AG20443 (cell line): ENCODE data around the gene SLC1A7.
"Not testable (repeated sequence)": the region's sequence is repeated elsewhere in the genome, so short reads cannot be mapped to it uniquely, and the experiment has no call there.

ENCODE experiments used
- DNase-seq: peaks from one replicate; pipeline ENCODE4 v3.0.0; 2012; ENCODE audit warnings: low spot score, mixed read lengths

SLC1A7 gene

DNA sequence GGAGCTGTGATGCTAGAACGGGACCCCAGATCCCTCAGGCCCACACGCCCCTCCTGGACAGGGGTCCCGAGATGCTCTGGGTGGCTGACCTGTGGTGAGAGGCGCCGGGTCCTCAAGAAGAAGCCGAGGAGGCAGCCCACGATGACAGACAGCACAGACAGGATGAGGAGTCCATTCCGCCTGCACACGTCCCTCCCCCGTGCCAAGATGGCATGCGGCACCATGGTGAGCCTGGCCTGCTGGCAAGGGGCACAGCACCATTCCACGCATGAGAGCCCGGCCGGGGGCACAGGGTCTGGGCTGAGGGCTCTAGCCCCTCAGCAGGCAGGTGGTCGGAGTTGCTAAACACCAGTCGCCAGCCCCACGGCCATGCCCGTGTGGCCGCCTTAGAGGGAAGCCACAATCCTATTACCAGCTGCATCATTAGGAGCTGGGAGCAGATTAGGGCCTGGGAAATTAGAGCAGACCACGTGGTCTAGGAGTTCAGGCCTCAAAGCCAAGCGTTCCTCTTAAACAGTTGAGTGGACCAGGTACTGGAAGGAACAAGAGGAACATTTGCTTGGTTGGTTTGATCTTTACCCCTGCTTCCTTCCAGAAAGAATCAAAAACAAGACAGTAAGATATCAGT lies at the start of gene SLC1A7:
TSS of gene SLC1A7 (minus strand) at position 413 of the 628 bp plus-strand sequence. CDS start at position 224, 189 bp downstream.
- no peak for DNase-seq

DNA sequence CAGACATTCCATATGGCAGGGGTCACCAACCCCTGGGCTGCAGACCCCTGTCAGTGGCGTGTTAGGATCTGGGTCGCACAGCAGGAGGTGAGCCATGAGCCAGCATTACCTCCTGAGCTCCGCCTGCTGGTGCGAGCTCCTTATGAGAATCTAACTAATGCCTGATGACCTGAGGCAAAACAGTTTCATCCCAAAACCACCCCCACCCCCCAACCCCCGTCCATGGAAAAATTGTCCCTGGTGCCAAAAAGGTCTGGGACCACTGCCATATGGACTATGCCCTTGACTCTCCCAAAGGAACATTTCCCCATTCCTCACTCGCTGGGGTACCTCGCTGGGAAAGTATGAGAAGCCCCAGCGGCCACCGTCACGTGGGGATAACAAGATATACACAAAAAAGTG lies 47.8 kb upstream of the SLC1A7 start:
- no peak for DNase-seq

DNA sequence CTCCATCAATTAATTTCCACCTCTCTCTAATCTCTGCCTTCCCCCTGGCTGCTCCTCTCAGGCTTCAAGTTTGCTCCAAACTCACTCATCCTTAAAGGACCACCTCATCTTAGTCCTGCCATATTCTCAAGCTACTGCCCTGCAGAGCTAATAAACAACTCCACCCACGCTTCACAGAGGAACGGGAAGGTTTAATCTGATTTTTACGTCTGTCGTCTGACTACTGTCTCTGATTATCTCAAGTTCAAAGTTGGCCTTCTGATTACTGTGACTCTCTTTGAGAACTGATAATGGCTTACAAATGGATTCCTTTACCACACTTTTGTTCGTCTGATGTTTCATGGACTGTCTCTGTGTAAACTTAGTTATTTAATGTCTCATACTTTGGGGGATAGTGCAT lies 46.6 kb upstream of the SLC1A7 start:
- DNase-seq = no peak

DNA sequence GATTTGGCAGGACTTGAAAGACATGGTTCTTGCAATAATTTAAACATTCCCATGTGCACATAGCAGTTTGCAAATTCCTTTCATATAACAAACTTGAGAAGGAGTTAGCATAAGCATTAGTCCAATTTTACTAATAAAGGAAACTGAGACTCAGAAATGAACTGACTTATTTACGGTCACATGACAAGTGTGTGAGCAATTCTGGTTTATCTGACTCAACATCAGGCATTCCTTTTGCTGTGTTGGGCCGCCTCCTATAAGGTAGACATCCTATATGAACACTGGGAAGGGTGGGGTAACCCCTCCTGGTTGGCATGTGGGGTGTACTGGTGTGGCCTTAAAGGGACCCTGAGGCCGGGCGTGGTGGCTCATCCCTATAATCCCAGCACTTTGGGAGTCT lies 45.7 kb upstream of the SLC1A7 start:
- DNase-seq = no peak

DNA sequence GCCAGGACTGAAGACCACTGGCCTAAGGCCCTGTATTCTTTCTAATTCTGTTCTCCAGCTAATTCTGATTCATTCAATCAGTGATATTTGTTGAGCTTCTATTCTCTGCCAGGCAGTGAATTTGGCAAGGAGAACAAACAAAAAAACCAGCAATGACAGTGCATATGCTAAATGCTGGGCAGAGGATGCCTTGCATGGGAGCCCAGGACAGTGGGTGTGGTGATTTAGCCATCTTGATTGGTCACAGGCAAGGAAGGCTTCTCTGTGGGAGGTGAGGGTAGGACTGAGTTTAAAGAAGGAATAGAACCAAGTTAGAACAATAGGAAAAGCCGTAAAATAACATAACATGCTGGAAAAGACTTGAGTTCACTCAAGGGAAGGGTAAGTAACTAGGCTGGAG lies 45.0 kb upstream of the SLC1A7 start:
- no peak for DNase-seq

DNA sequence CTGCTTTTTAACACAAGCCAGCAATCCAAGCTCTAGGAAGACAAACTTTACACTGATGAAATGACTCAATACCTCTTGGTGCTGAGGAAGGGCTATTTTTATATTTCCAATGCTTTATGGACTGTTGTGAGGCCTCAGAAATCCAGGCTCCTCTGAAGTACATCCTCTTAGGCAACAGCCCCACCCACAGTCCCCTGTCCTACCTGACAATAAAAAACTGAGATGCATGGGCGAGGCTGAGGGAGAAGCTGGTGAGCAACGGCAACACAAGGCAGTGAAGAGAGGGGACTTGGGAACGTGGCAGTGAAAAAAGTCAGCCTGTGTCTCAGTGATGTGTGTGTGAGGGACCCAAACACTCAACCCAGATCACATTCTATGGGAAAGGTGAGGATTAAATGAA lies 44.1 kb upstream of the SLC1A7 start:
- DNase-seq = no peak

DNA sequence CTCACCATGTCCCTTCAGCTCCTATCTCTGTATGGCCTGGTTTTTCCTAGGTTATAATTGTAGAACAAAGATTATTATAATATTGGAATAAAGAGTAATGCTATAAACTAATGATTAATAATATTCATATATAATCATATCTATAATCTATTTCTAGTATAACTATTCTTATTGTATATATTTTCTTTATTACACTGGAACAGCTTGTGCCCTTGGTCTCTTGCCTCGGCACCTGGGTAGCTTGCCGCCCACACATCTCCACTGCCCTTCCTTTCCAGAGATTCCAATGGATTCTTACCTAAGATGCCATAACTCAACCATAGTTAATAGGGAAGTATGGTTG lies 43.5 kb upstream of the SLC1A7 start:
- not testable (repeated sequence) for DNase-seq

DNA sequence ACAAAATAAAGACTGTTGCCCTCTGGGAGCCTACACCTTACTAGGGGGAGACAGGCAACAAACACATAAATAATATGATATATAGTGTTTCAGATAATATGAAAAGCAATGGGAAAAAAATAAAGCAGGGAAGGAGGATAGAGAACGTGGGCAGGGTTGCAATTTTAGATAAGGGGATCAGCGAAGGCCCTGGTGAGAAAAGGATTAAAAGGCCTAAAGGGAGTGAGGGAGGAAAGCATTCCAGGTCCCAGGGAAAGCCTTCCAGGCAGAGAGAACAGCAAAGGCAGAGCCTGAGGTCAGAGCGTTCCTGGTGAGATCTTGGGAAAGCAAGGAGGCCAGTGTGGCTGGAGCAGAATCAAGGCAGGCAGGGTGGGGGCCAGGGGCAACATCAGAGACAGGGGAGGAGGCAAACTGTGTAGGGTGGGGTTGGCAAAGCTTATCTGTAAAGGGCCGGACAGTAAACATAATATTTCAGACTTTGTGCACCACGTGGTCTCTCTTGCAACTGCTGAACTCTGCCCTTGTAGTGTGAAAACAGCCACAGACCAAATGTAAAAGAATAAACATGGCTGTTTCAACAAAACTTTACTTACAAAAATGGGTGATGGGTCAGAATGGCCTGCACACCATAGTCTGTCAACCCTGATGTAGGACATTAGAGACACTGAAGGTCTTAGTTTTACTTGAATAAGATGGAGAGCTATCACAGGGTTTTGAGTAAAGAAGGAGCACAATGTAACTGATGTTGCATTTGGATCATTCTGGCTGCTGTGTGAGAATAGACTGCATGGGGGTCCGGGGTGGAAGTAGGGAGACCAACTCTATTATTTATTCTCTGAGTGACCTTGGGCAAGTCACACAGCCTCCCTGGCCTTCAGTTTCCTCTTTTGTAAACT lies 40.9 kb upstream of the SLC1A7 start:
- DNase-seq = peak; percentile 43

DNA sequence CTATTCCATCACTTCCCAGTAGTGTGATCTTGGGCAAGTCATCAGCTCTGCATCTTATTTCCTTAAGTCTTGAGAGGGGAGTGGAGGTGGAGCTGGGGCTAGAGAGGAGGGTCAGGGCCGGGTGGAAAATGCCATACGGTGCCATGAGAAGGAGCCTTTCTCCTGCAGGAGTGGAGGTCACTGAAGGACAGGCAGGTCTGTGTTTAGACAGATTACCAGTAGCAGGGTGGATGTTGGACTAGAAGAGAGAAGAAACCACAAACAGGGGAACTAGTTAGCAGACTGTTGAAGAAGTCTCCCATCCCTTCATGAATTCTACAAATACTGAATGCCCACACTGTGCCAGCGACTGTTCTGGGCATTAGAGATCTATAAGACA lies 40.3 kb upstream of the SLC1A7 start:
- DNase-seq = no peak

DNA sequence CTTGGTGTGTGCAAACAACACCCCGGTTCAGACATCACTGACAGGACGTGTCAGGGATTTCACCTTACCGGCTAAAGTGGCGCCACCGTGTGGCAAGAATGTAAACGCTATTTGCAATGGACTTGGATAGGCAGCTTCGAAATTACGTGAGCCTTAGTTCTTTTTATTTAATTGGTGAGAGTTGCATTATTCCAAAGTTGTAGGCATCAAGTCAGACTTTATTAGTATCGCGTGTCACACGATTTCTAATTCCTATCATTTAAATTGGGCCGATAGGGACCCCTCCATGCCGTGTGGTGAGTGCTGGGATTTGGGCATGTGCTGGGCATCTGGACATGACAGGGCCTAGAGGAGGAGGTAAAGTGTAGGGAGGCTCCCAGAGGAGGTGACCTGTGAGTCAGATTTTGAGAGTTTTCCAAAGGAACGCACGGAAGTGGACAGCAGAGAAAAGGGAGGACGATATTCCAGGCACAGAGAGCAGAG lies 39.7 kb upstream of the SLC1A7 start:
- DNase-seq = peak; percentile 72

DNA sequence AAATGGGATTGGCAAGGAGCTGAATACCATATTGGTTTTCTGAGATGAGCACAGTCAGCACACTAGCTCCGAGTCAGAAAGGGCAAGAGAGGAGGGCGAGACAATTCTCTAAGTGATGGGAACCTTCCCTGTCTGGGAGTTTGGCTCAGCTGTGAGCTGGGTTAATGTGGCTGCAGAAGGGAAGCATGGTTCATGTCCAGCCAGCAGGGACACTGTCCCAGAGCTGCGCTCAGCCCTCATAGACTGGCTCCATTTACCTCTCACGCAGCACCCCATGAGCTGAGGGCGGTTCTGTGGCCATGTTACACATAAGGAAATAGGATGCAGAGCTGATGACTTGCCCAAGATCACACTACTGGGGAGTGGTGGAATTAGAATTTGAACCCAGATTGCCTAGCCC lies 38.5 kb upstream of the SLC1A7 start:
- DNase-seq = no peak

DNA sequence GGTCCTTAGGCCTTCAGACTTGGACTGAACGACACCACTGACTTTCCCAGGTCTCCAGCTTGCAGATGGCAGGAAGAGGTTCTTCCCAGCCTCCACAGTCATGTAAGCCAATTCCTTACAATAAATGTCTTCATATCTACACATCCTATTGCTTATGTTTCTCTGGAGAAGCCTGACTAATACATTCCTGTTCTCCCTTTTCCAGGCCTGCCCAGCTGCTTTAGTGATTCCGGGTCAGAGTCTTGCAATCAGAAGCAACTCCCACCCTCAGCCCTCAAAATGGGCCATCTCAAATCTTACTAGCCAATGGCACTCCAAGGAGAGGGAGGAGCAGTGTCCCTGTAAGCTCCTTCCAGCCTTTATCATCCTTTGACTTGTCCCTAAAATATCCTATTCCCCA lies 37.8 kb upstream of the SLC1A7 start:
- DNase-seq = no peak

DNA sequence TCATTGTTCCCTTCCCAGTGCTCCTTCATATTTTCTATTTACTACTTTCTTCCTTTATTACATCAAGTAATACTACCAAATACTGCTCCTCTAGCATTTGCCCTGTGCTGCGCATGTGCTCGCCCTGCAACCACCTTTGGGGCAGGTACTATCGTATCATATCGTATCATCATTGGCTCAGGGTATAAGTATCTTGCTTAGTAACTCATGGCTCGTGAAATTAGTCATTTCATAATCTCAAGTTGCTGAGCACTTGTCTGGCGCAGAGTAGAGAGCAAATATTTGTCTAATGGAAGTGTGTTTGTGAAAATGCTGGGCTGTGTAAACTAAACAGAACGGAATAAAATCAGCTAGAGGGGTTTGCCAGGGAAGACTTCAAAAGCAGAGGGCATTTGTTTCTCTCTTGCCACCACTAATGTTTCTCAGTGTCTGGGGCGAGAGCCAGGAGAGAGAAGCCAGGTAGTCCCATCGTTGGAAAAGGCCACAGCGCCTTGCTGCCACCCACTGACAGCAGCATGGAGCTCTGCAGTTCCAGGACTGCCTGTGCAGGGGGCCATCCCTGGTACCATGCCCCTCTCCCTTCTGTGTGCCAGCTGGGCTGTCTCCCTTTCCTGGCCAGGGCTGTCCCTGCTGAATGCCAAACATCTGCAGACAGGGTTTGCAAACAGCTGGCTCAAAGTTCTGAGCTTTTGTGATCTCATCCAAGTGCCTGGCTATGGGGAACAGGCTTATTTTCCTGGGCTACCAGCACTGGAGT lies 34.2 kb upstream of the SLC1A7 start:
- DNase-seq = peak; percentile 34

DNA sequence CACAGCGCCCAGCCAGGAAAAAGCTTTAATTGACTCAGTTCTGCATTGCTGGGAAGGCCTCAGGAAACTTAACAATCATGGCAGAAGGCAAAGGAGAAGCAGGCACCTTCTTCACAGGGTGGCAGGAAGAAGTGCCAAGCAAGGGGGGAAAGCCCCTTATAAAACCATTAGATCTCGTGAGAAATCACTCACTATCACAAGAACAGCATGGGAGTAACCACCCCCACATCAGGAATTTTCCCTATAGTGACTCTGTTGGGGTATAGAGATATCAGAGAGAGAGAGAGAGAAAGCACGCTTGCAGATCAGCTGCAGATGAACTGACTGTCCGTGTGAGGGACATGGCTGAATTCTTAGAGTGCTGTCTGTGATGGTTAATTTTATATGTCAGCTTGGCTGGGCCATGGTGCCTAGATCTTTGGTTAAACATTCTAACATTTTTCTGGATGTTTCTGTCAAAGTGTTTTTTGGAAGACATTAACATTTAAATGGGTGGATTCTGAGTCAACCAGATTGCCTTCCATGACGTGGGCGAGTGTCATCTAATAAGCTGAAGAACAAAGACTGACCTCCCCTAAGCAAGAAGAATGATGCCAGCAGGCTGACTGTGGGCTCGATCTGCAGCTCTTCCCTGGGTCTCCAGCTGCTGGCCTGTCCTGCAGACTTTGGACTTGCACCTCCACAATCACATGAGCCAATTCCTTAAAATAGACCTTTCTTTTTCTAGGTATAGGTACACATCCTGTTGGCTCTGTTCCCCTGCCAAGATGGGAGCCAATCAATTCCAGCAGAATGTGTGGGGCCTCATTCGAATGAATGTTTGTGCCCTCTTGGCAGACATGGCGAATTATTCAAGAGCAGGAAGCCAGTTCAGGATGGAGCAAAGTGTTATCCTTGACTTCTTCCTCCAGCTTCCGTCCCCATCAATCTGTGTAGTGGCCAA lies 32.8 kb upstream of the SLC1A7 start:
- DNase-seq = peak; percentile 51

DNA sequence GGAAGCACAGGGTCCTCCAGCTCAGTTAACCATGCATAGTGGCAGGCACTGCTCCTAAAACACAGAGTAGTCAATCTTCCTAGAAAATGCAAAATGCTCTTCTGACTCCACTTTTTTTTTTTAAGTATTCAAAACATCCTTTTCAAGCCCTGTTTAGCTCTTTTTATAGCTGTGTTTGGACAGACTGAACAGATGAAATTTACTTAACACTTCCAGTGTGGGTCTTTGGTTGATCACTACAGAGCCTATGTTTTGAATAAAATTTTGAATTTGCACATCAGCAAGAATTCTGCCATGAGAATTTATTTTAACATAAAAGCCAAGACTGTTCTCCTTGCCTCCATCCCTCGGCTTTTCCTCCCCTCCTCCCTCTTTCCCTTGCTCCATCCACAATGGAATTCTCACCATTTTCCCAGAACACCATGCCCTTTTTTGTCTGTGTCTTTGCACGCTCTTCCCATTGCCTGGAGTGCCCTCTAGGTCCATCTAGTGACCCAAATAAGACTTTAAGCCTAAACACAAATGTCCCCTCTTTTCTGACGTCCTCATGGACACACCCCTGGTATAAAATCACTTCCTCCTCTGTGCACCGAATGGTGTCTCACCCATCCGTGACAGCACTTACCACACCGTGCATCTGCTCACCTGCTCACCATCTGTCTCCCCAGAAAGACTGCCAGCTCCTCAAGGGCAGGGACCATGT lies 30.1 kb upstream of the SLC1A7 start:
- DNase-seq = peak; percentile 83

DNA sequence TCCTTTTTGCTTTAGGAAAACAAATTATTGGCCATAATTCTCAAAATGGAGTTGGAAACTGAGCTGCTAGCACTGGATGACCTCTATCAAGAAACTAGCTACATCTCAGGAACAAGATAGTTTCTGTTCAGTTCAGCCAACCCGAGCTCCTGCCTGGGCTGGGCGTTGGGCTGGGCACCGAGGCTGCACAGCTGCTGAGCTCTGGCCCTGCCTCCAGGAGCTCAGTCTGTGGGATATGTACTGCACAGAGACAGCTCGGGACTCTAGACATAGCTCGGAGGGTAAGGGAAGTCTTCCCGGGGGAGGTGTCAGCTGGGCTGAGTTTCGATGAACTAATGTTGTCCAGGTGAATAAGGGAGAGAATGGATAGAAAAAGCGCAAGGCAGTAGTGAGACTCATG lies 24.5 kb upstream of the SLC1A7 start:
- peak; percentile 49 for DNase-seq

DNA sequence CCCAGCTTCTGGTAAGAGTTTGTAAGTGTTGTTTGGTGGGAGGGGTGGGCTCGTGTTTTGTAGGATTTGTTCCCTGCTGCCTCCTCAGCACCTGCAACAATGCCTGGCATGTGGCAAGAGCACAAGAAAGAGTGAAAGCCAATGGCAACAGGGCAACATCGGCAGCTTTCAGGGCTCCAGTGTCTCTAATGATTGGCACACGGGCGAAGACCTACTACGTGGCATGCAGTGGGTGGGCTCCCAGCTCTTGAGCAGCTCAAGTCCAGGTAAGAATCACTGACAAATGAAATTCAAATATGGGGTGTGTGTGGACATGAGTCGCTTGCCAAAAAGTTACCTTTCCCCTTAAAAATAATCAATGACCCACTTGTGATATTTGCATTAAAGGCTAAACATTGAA lies 23.9 kb upstream of the SLC1A7 start:
- DNase-seq = no peak

DNA sequence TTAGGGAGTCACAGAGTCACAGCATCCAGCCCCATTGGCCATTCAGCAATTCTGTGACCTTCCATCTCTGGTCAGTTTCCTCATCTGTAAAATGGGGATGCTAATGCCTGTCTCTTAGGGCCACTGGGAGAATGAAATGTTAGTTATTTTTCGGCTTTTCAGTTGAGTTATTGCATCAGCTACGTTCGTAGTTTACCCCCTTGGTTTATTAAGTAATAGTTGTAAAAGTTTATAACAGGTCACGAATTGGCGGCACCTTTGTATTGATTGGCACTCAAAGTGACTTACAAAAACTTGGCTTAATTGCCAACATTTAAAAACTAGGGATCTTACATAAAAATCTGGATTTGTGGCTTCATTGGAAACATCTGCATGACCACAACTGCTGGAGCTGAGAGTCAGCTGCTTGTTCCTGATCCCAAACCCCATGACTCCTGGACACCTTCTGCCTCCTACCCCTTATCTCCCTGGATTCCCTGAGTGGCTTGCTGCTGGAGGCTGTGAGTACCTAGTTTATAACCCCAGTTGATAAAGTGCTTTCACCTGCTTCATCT lies 23.0 kb upstream of the SLC1A7 start:
- DNase-seq = peak; percentile 34

DNA sequence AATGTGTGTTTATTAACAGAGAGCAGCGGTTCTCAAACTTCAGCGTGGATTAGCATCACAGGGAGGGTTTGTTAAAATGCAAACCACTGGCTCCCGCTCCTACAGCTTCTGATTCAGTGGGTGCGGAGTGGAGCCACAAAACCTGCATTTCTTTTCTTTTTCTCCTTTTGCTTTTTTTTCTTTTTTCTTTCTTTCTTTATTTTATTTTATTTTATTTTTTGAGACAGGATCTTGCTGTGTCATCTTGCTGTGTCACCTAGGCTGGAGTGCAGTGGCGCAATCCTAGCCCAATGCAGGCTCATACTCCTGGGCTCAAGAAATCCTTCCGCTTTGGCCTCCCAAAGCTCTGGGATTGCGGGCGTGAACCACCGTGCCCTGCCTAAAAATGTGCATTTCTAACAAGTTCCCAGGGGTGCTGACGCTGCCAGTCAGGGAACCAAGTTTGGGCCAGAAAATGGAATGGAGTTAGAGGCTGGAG lies 20.9 kb upstream of the SLC1A7 start:
- DNase-seq = no peak

DNA sequence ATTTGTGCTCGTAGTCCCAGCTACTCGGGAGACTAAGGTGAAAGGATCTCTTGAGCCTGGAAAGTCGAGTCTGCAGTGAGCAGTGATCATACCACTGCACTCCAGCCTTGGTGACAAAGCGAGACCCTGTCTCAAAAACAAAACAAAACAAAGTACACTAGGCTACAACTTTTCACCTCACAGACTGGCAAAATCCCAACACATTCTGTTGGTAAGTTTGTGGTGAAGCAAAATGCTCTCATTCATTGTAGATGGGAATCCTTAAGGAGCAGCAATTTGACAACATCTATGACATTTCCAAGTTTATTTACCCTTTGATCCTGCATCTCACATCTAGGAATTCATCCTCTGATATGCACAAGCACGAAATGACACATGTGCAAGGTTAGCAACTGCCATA lies 20.2 kb upstream of the SLC1A7 start:
- DNase-seq = no peak
